NCI-H524 treated with DMSO at 0.1 percent for 48 hours (cell line): ENCODE measurements around the gene ABHD16A.

Source experiments
- DNase-seq: peaks from one replicate; lab custom pipeline; 2025; lab: John Stamatoyannopoulos, UW

The ABHD16A gene

GRCh38 chr6:31662124-31662723, 40.9 kb downstream of the ABHD16A start:
- no peak for DNase-seq

GRCh38 chr6:31661262-31662123, 41.6 kb downstream of the ABHD16A start:
- no peak for DNase-seq

GRCh38 chr6:31660381-31661261, 42.5 kb downstream of the ABHD16A start, which contains the start of gene C6orf47:
Gene C6orf47, minus strand, starts transcription at chr6:31660778. Its CDS starts 831 bp downstream, at chr6:31659947.
- DNase-seq, result peak; percentile 28

- DNase-seq, result no peak
Observed at GRCh38 chr6:31659649-31660380, 43.3 kb downstream of the ABHD16A start.

- no peak for DNase-seq
Observed at GRCh38 chr6:31658983-31659648, 44.0 kb downstream of the ABHD16A start.

- DNase-seq, result no peak
Observed at GRCh38 chr6:31658158-31658688, 44.9 kb downstream of the ABHD16A start.

- no peak for DNase-seq
Observed at GRCh38 chr6:31657406-31658157, 45.5 kb downstream of the ABHD16A start.

GRCh38 chr6:31655349-31656237, 47.5 kb downstream of the ABHD16A start, which contains the start of gene APOM:
Gene APOM, plus strand, starts transcription at chr6:31655894. Its CDS starts 73 bp downstream, at chr6:31655967.
- DNase-seq, result no peak

- DNase-seq, result no peak
Observed at GRCh38 chr6:31654574-31655348, 48.4 kb downstream of the ABHD16A start.

- DNase-seq, result no peak
Observed at GRCh38 chr6:31652925-31653724, 50.0 kb downstream of the ABHD16A start.

- DNase-seq, result peak; percentile 2
Observed at GRCh38 chr6:31651602-31652191, 51.4 kb downstream of the ABHD16A start.

GRCh38 chr6:31645325-31645724, 57.8 kb downstream of the ABHD16A start:
- DNase-seq, result no peak

GRCh38 chr6:31643818-31644454, 59.2 kb downstream of the ABHD16A start:
- no peak for DNase-seq

- DNase-seq, result no peak
Observed at GRCh38 chr6:31642798-31643570, 60.1 kb downstream of the ABHD16A start.

GRCh38 chr6:31641370-31641769, 61.8 kb downstream of the ABHD16A start:
- no peak for DNase-seq

GRCh38 chr6:31640612-31641011, 62.5 kb downstream of the ABHD16A start:
- no peak for DNase-seq
